GM19324 (cell line): ENCODE results near the gene DDN.

ENCODE experiments used
- ATAC-seq: cut with Tn5 transposase; IDR thresholded peaks from one replicate; pipeline ENCODE4 v1.9.1; 2021; ENCODE audit warnings: mild to moderate bottlenecking, moderate library complexity; ENCODE audit not compliant: unreplicated experiment, low FRiP score

DDN gene

GRCh38 chr12:49015196-49015595 is 16.0 kb upstream of the DDN start:
- ATAC-seq, result no peak

- ATAC-seq, result no peak
These were observed 15.4 kb upstream of the DDN start for GRCh38 chr12:49014547-49014946.

GRCh38 chr12:49013428-49013827 is 14.3 kb upstream of the DDN start:
- no peak for ATAC-seq

- ATAC-seq, result no peak
These were observed 13.6 kb upstream of the DDN start for GRCh38 chr12:49012739-49013138.

DNA sequence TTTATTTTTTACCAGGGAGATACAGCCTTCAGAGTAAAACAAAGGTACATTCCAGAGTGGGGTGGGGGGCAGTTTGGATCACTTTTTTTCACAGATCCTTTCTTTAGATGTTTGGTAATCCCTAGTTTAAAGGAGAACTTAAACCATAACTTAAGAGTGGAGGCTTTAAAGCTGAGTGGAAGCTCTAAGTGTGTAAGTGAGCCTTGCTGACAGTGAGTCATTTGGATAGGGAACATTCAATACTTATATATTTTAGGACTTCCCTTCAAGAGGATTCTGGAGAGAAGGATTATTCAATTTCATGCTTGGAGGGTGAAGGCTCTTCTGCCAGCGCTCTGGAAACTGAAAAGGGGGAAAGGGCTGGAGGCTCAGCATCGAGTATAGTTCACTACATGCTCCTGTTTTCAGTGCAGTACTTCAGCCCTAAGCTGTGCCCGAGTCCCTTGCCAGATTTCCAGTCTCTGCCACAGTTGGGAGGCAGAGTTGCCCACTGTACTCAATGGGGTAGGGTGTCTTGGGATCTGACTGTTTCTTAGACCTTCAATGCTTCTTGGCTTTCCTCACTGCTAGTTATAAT is 11.0 kb upstream of the DDN start:
- no peak for ATAC-seq

DNA sequence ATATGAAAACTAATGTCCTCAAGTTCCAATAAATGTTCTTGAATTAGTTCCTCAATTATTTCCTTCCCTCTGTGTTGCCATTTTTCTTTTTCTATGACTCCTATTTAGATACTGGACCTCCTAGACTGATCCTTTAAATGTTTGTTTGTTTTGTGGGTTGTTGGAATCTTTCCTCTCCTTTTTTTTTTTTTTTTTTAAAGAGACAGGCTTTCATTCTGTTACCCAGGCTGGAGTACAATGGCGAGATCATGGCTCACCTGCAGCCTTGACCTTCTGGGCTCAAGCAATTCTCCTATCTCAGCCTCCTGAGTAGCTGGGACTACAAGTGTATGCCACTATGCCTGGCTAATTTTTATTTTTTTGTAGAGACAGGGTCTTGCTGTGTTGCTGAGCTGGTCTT is 9.8 kb upstream of the DDN start:
- no peak for ATAC-seq

DNA sequence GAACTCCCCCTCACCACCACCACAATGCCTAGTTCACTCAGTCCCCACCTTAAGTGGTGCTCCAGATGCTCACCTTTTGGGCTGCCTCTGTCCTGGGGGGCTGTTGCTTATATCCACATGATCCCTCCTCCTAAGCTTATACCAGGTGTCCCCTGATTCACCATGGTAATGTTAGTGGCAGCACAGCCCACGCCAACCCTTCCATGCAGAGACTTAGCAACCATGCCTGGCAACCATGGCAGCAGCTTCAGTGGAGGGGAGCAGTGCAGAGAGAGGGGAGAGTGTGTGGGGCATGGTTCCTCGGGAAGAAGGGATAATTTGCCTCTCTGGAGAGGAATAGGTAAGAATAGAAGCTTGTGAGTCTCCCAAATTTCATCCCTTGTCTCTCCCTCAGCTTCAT is 1.2 kb upstream of the DDN start:
- ATAC-seq, result no peak

DNA sequence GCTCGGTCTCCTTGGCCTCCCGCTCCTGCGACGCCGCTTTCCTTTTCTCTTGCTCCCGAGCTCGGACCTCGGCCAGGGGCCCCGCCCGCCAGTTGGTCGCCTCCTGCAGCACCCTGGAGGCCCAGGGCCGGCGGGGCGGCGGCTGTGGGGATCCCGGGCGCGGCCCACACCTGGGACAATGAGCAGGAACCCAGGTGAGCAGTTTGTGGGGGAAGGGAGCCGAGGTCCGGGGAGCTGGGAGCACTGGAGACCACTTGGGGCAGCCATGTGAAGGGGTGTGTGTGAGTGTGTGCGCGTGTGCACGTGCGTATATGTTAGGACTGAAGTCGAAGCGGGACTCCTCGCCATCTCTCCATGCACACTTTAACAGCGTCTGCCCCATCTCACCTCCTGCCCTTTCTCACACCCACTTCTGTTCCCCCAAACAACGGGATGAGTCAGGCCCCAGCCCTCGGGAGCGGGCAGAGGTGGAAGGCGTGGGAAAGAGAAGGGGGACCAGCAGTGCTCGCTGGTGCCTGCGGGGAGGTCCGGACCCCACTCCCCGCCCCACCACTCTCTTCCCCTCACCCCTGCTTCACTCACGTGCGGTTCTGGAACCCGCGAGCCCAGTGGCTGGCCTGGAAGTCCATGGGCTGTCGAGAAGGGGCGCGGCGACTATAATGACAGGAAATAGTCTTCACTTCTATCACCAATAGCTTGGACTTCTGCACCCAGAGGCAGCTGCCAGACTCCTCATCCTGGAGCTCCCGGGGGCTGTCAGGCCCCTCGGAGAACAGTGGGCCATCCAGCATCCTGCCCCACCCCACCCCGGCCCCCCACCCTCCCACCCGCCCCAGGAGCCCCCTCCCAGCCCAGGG is 450 bp downstream of the DDN start:
- ATAC-seq, result no peak

DNA sequence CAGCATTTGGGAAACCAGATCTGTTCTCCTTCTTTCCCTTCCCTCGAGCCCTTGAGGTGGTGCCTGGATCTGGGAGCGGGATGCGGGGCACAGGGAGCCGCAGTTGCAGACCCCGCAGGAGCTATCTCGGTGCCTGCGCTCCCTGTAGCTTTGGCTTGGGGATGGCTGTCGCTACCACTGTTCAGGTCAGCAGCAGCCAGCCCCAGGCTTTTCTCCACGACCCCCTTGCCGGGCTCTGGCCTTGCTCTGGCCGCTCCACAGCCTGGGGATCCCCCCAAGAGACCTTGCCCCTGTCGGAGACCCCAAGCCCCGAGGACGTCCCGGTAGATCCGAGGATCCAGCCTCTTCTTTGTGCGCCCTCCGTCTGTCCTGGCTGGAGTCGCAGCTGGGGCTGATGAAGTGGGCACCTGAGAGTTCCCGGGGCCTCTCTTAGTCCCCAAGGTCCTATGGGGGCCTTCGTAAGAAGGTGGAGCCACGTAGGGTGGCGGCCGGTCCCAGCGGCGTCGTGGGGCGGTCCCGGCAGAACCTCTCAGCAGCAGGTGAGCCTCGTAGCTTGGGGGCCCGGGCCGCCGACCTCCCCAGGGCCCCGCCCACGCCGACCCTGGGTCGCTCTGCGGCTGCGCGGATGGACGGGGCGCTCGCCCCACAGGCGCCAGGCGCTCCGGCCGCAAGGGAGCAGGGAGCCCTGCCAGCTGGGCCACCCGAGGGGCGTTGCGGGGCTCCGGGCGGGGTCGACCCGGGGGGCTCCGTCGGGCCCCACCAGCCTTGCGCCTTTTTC is 1.3 kb downstream of the DDN start:
- ATAC-seq, result no peak

DNA sequence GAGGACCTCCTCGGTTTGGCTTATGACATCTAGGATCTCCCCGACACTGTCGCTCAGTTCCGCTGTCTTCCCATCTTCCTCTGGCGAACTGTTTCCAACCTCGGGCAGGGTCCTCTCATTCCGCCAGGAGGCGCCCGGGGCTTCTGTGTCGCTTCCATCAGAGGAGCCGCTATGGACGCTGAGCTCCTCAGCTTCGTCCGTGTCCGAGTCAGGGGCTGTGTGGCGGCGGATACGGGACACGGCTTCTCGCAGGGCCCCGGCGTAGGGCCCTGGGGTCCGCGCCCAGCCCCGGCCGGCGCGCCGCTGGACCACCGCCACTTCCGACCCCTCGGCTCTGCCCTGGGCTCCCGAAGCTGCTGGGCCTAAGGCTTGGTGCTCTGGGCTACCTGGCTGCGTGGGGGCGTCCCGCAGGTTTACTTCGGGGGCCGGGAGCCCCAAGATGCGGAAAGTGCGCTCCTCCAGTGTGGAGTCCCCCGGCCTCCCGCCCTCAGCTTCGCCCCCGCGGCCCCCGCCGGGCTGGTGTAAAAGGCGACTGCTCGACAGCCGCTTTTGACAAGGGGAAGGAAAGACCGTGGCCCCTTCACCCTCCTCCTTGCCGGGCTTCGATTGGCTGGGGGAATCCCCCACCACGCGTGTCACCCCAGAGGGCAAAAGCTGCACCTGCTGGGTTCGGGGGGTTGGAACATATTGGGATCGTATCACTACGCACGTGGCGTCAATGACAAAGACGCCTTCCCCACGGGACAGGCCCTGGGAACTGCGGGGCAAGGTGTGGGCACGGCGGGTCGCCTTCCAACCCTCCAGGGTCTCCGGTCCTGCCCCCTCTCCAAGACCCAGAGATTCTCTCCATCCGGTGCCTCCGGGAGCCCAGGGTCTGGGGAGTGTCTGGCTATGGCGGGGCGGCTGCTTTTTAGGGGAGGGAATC is 2.1 kb downstream of the DDN start:
- no peak for ATAC-seq

DNA sequence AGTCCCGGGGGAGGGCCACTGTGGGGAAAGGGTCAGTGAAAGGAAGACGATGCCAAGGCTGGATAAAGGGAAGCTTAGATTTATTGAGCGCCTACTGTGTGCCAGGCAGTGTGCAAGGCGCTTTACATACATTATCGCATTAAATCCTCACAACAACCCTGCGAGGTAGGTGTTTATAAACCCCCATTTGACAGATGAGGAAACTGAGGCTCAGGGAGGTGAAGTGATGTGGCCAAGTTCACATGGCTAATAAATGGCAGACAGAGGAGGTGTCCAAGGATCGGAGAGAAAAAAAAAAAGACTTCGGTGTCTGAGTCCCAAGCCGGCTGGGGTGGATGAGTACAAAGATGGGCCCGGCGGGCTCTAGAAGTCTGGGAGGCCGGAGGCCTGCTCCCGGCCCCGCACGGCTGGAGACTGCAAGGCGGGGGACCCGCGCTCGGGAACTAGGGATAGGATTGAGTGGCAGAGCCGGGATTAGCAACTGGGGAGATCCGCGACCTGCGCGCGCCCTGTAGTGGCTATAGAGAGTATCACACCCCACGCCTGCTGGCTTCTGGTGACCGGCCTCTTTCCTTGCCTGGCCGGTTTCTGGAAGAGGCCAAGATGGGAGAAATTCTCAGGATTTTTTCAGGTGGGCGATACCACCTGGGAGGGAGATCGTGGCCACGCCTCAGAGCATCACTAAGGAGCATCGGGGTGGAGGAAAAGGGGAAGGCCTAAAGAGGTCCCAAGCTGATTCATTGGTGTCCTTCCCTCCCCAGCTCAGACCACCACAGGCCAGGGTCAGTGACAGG is 3.9 kb downstream of the DDN start:
- ATAC-seq, result no peak

- no peak for ATAC-seq
These were observed 4.7 kb downstream of the DDN start for GRCh38 chr12:48994224-48995085.

- ATAC-seq, result no peak
These were observed 5.4 kb downstream of the DDN start for GRCh38 chr12:48993787-48994186.

DNA sequence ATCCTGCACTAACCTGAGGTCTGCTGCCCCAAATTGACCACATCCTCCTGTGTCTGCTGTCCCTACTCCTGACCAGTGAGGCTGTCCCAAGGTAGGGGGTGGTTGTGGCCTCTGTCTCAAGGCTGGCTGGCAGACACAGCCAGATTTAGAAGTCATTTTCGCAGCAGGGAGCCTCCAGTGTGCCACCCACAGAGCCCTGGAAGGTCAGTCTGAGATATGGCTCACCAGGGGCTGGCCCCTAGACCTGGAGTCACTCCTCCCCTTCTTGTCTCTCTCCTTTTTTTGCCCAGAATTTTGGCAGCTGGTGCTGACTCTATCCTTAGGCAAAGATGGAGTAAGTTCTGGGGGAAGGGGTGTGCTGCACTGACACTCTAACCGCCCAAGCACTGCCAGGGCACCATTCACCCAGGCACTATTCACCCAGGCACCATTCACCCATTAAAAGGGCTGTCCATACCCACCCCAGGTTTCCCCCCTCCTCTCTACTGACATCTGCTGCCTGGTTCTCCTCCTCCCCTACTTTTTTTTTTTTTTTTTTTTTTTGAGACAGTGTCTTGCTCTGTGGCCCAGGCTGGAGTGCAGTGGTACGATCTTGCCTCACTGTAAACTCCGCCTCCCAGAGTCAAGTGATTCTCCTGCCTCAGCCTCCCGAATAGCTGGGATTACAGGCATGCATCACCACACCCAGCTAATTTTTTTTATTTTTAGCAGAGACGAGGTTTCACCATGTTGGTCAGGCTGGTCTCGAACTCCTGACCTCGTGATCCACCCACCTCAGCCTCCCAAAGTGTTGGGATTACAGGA is 7.7 kb downstream of the DDN start:
- no peak for ATAC-seq

- ATAC-seq, result no peak
These were observed 8.6 kb downstream of the DDN start for GRCh38 chr12:48990552-48990951.

DNA sequence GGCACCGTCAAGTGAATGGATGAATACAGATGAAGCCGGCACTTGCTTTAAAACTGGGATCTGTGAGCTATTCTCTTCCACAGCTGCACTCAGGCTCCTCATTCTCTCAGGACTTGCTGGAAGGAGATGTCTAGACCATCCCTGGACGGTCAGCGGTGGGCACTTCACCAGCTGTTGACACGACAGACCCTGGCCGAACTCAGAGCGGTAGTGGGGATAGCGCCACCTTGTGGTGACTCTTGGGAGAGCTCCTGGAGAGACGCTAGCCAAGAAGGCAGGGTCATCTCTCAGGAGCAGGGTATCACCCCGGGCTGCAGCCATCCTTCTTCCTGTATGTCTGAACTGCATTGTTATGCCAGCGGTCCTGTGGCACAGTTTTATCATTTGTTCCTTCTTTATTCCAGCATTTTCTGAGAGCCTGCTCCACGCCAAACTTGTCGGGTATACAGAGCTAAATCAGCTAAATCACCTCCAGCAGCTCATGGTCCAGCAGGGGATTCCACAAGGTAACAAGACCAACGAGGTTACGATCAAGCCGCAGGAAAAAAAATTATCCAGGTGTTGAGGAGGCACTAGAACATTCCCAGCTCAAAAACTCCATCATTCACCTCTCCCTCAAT is 11.0 kb downstream of the DDN start:
- ATAC-seq, result no peak

DNA sequence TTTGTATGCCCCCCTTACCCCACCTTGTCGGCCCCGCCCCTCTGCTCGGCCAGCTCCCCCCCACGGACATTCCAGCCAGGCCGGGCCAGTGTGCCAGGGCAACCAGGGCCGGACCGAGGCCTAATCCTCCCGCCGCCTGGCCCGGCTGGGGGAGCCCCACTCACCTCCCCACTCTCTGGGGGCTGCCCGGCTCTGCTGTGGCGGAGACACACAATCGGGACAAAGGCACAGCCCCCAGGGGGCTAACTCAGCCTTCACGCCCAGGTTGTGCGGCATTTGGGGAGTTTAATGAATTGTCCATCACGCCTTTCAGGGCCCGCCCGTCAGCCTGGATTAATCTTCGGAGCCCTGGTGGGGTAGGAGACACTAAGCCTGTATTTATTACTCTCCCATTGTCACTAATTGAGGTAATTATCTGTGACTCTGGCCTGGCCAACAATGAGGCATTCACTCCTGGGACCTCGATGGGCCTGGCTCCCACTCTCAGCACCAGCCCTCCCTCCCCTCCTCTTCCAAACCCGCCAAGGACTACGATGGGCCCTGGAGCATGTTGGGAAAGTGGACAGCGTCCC is 12.4 kb downstream of the DDN start:
- ATAC-seq, result no peak
